Immature natural killer cell (primary cell): ENCODE measurements around the gene OTOF. TPM values are rescaled to one million over a fixed set of nuclear protein-coding genes. Genes with fewer than 3 reads are reported as not detected.

Source experiments
- DNase-seq, 3 donors: peaks; one replicate each; pipeline ENCODE4 v3.0.0; 2022; ENCODE audit warnings: mixed read lengths in 1 of 3
- H3K27ac Mint-ChIP-seq, 6 donors: one replicate each; pipeline ENCODE4 v1.8.0; 2020; ENCODE audit warnings: mixed read lengths in 6 of 6, mild to moderate bottlenecking in 5 of 6, inconsistent platforms in 4 of 6, moderate library complexity in 3 of 6
- H3K27me3 Mint-ChIP-seq, 3 donors: one replicate each; pipeline ENCODE4 v1.8.0; 2020 to 2021; ENCODE audit warnings: low read depth in 3 of 3, mild to moderate bottlenecking in 3 of 3, mixed read lengths in 3 of 3, moderate library complexity in 3 of 3, inconsistent platforms in 1 of 3
- H3K36me3 Mint-ChIP-seq, 3 donors: one replicate each; pipeline ENCODE4 v1.8.0; 2020; ENCODE audit warnings: mixed read lengths in 3 of 3, inconsistent platforms in 2 of 3, mild to moderate bottlenecking in 2 of 3
- H3K4me1 Mint-ChIP-seq, 2 donors: one replicate each; pipeline ENCODE4 v1.8.0; 2020; ENCODE audit warnings: inconsistent platforms in 2 of 2, mild to moderate bottlenecking in 2 of 2, mixed read lengths in 2 of 2, moderate library complexity in 1 of 2
- H3K4me3 Mint-ChIP-seq, 5 donors: one replicate each; pipeline ENCODE4 v1.8.0; 2020; ENCODE audit warnings: mild to moderate bottlenecking in 5 of 5, mixed read lengths in 5 of 5, inconsistent platforms in 3 of 5, moderate library complexity in 3 of 5
- H3K9me3 Mint-ChIP-seq, 6 donors: one replicate each; pipeline ENCODE4 v1.8.0; 2020; ENCODE audit warnings: mild to moderate bottlenecking in 6 of 6, mixed read lengths in 6 of 6, inconsistent platforms in 4 of 6, moderate library complexity in 3 of 6
- polyA plus RNA-seq, 3 donors: library from polyadenylated mRNA; unstranded; fragments of 300-500 nt; fragmentation: Illumina TruSeq; gene quantifications; one replicate each; pipeline ENCODE4 v1.2.3, GENCODE V29; 2021

The OTOF gene
- polyA plus RNA-seq, 3 donors from 2014 or later = 0.34 to 1.3 TPM; not detected in 1

DNA sequence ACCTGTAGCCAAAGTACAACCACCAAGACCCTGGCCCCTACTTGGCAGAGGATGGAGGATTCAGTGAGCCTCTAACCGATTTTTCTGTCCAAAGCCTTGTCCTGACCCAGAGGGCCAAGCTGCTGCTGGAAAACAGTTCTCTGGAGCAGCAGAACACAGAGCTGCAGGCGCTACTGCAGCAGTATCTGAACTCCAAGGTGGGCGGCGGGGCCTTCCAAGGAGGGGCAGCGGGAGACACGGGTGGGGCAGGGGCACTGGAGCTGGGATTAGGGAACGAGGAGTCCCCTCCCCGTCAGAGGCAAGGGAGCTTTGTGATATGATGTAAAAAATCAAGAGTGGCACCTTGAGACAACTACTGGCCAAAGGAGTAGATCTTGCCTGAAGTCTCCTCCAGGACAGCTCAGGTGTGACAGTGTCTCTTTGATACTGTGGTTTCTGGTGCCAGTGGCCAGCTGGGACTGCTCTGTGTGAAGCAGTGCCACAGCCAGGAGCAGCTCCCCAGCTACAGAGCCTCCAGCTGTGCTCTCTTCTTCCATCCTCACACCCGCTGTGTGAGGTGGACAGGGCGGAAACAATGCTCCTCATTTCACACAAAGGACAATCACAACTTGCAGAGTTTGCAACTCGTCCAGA is 22.8 kb downstream of the OTOF start:
- Mint-ChIP-seq H3K9me3 (no peaks in the 10 kb centered on the region), H3K27me3 (peaks cover 0 to 4% (median 2%) of the 10 kb centered on the region in 3 donors), H3K27ac (no peak overlapping the region), H3K36me3 (no peaks in the 10 kb centered on the region), H3K4me3 (no peak overlapping the region), H3K4me1 (no peaks in the 10 kb centered on the region)
- DNase-seq = no peak

DNA sequence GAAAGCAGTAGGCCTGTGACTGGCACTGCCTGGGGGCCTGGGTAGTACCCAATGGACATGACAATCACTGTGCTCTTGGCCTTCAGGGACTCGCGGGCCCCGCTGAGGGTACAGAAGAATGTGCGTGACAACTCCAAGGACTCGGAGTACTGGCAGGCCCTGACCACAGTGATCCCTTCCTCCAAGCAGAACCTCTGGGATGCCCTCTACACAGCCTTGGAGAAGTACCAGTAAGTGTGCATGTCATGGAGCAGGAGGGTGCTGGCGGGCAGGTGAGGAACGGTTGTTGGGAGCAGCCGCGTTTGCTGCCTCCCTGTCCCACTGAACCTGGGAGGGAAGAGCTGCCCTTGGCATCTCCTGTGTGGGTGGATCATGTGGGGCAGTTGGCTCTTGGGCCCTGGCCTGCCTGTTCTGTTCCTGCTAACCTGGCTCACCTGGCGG is 23.3 kb downstream of the OTOF start:
- no peaks in the 10 kb centered on the region for H3K4me1 Mint-ChIP-seq
- no peak for DNase-seq
- no peak overlapping the region for H3K27ac Mint-ChIP-seq
- H3K4me3 Mint-ChIP-seq = no peak overlapping the region
- H3K27me3 Mint-ChIP-seq = peaks cover 0 to 6% (median under 1%) of the 10 kb centered on the region in 3 donors
- no peaks in the 10 kb centered on the region for H3K9me3 Mint-ChIP-seq
- no peaks in the 10 kb centered on the region for H3K36me3 Mint-ChIP-seq

DNA sequence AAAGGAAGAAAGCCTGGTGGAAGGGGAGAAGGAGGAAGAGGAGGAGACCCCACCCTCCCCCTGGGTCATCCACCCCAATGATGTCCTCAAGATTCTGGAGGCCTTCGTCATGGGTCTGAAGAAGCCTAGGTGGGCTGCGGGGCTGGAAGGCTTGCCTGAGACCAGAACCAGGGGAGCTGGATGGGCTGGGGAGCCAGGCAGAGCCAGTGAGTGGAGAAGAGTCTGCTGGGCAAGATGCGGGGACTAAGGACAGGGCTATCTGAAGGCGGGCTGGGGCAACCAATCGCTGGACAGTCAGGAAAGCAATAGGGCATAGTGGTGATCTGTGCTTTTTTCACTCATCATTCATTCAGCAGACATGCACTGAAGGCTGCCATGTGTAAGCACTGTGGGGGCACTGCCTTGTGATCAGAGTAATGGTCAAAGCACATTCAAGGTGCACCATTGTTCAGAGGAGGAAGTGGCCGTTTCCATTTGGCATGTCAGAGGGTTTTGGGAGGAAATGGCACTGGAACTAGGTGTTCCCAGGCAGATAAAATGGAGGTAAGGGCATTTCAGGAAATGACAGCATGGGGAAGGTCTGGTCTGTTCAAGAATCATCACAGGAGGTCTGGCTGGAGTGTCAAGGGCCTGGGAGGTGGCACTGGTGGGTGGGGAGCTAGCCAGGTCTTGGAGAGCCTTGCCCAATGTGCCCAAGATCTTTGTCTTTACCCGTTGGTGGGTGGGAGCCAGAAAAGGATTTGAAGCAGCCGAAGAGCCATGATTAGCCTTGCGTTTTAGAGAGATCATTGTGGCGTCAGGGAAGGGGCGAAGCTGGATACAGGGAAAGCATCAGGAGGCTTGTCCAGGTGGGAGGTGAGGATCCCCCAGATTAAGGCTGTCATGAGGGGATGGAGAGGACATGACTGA is 24.2 kb downstream of the OTOF start:
- DNase-seq = no peak
- Mint-ChIP-seq H3K27me3 (peaks cover 0 to 8% (median 1%) of the 10 kb centered on the region in 3 donors), H3K36me3 (no peaks in the 10 kb centered on the region), H3K4me3 (no peak overlapping the region), H3K4me1 (no peaks in the 10 kb centered on the region), H3K27ac (no peak overlapping the region), H3K9me3 (no peaks in the 10 kb centered on the region)

DNA sequence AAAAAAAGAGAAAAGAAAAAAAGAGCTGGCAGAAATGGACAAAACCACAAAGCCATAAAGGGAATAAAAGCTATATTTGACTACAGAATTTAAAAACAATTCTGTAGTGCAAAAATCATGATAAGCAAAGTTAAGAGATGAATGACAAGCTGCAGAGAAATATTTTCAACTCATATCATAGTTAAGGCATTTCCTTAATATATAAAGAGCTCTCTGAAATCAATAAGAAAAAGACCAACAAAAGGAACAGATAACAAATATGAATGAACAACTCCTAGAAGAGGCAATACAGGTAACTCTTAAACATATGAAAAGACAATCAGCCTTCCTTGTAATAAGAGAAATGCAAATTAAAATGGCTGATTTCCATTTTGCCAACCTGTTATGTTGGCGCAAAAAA is 26.2 kb downstream of the OTOF start:
- DNase-seq = no peak
- no peaks in the 10 kb centered on the region for H3K4me1 Mint-ChIP-seq
- H3K36me3 Mint-ChIP-seq = no peaks in the 10 kb centered on the region
- no peak overlapping the region for H3K27ac Mint-ChIP-seq
- H3K27me3 Mint-ChIP-seq = peaks cover 0 to 8% (median 1%) of the 10 kb centered on the region in 3 donors
- no peaks in the 10 kb centered on the region for H3K9me3 Mint-ChIP-seq
- H3K4me3 Mint-ChIP-seq = no peak overlapping the region

DNA sequence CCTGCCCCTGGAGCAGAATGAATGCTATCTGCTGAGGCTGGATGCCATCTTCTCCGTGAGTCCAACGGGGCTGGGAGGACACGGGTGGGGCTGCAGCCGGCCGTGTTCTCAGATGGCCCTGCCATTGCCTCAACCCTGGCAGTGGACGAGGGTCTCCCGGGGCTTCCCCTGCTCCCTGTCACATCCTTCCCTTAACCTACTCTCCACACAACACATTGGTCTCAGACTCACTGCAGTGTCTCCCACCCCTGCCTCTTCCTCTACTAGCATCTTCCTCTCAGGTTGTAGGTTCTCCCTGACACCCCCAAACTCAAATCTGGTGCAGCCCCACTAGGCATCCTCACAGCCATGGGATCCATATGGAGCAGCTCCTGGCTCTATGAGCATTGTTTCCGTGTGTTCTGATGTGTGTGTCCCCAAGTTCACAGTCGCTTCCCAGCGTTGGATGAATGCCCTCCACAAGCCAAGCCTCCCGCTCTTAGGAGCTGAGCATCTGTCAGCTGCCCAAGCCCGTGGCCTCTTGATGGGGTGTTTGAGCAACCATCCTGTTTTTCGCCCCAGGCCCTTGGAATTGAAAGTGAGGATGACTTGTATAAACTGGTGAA is 27.8 kb downstream of the OTOF start:
- no peak for DNase-seq
- no peaks in the 10 kb centered on the region for H3K9me3 Mint-ChIP-seq
- no peaks in the 10 kb centered on the region for H3K36me3 Mint-ChIP-seq
- H3K4me3 Mint-ChIP-seq = no peak overlapping the region
- no peak overlapping the region for H3K27ac Mint-ChIP-seq
- H3K4me1 Mint-ChIP-seq = no peaks in the 10 kb centered on the region
- peaks cover 0 to 8% (median 3%) of the 10 kb centered on the region in 3 donors for H3K27me3 Mint-ChIP-seq

DNA sequence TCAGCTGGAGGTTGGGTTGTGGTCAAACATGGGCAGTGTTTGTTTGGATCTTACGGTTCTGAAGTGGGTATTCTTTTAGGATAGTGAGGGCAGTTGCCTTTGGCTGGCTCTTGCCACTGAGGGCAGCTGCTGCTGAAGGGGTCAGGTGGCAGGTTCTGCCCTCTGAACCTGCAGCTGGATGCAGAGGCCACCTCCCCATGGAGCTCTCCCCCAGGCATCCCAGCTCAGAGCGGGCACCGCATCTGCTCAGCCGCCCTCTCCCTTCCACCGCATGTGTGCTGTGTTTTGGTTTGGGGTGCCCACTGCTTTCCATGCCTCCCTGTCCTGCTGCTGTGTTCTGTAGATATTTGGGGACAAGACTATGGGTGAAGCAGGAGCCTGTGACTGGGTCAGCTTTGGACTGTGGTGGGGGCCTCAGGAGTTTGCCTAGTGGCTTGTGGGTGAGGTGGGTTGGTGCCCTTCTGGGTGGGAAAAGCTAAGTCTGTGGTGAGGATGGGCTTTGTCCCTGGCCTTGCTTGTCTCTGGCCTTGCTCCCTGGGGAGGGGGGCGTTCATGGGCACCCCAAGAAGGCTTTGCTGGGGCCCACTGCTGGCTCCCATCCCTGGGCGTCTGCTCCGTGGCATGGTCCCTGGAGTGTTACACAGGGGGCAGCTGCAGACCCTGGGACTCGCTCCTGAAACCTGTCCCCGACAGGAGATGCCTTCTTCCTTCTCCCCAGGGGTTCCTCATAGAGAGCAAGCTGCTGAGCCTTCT is 28.5 kb downstream of the OTOF start:
- H3K36me3 Mint-ChIP-seq = no peaks in the 10 kb centered on the region
- no peak overlapping the region for H3K4me3 Mint-ChIP-seq
- no peaks in the 10 kb centered on the region for H3K4me1 Mint-ChIP-seq
- no peak overlapping the region for H3K27ac Mint-ChIP-seq
- no peaks in the 10 kb centered on the region for H3K9me3 Mint-ChIP-seq
- DNase-seq = no peak
- H3K27me3 Mint-ChIP-seq = peaks cover 0 to 8% (median 5%) of the 10 kb centered on the region in 3 donors

DNA sequence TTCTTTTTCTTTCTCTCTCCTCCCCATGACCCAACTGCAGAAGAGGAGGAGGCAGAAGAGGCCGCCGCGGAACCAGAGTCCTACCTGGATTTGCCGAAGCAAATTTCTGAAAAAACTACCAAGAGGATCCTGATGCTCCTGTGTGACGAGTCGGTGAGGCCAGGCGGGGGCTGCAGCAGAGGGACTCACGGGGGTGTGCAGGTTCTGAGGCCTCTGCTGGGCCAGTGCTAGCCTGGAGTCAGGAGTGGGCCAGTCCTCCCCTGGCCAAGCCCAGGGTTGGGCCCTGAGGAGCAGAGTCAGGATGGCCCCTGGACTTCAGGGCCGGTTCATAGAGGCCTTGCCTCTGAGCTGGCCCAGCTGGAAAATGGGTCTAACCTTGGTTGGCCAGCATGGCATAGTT is 29.3 kb downstream of the OTOF start:
- no peak for DNase-seq
- Mint-ChIP-seq H3K36me3 (no peaks in the 10 kb centered on the region), H3K27ac (no peak overlapping the region)

DNA sequence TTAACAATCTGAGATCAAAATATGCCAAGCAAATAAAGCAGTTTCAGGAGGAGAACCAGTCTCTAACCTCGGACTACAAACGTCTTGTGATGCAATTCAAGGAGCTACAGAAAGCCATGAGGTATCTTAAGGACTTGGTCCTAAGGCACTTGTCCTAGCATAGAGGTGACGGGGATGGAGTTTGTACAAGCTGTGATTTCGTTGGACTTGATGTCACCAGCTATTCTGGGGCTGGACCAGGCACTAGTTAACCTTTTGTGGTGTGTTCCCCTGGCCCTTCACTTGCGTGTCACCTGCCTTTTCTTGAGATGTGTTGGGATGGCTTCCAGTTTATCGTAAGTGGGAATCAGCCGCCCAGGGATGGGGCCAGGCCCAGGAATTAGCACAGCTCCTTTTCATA is 33.7 kb downstream of the OTOF start:
- Mint-ChIP-seq H3K4me3 (no peak overlapping the region), H3K27me3 (peaks cover 0 to 8% (median 2%) of the 10 kb centered on the region in 3 donors), H3K36me3 (no peaks in the 10 kb centered on the region), H3K9me3 (no peaks in the 10 kb centered on the region), H3K27ac (no peak overlapping the region), H3K4me1 (no peaks in the 10 kb centered on the region)
- no peak for DNase-seq

More for the DNA sequence above, 29.3 kb downstream of the OTOF start:
- H3K4me1 Mint-ChIP-seq = no peaks in the 10 kb centered on the region
- H3K4me3 Mint-ChIP-seq = no peak overlapping the region
- no peaks in the 10 kb centered on the region for H3K9me3 Mint-ChIP-seq
- H3K27me3 Mint-ChIP-seq = peaks cover 0 to 5% (median 4%) of the 10 kb centered on the region in 3 donors

DNA sequence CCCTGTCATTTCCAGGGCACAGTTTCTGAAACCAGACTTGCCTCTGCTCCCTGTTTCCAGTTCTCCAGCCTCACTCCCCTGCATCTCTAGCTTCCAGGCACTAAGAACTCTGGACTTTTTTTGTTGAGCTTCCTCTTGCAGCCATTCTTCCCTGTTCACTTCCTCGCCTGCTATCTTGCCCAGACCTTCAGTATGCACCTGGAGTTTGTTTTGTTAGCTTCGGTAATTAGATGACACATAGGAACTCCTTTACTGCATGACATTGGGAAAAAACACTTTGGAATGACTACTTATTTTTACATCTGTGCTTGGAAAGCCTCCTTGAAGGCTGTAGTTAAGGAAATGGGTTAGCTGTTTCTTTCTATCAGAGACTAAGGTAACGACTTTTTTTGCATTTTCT is 35.2 kb downstream of the OTOF start:
- Mint-ChIP-seq H3K27ac (no peak overlapping the region), H3K9me3 (no peaks in the 10 kb centered on the region), H3K4me1 (no peaks in the 10 kb centered on the region), H3K4me3 (no peak overlapping the region), H3K36me3 (no peaks in the 10 kb centered on the region), H3K27me3 (peaks cover 0 to 8% (median 0%) of the 10 kb centered on the region in 3 donors)
- no peak for DNase-seq

DNA sequence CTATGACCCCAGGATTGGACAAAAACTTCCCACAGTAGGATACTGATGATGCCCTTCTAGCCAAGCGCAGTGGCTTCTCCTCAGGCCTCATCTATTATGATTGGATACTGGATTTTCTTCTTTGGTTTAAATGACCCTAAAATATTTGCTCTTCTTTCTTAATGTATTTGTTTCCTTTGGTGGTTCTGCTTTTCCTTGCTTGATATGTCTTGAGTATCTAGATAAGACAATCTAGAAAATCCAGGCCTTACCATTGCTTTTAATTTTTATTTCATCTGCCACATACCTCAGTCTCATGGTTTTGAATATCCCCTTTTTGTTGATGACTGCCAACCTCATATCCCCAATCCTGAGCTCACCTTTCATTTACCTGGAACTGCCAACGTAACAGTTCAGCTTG is 35.6 kb downstream of the OTOF start:
- no peak overlapping the region for H3K4me3 Mint-ChIP-seq
- no peak overlapping the region for H3K27ac Mint-ChIP-seq
- no peaks in the 10 kb centered on the region for H3K4me1 Mint-ChIP-seq
- H3K27me3 Mint-ChIP-seq = peaks cover 0 to 8% (median 0%) of the 10 kb centered on the region in 3 donors
- H3K9me3 Mint-ChIP-seq = no peaks in the 10 kb centered on the region
- no peaks in the 10 kb centered on the region for H3K36me3 Mint-ChIP-seq
- no peak for DNase-seq

DNA sequence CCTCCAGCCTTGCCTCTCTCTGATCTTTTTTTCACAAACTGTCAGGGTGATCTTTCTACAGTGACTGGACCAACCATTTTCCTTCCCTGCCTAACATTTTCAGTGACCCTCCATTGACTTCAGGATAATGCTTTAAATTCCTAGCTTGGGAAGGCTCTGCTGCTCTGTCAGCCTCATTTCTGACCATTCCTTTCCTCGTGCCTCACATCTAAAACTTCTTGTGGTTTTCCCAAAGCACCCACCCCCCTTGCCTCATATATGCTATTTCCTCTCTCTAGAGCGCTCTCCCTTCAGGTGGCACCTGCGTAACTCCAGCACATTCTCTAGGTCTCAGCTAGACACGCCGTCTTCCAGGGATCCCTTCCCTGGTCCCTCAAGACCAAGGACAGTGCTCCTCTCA is 39.0 kb downstream of the OTOF start:
- no peak overlapping the region for H3K27ac Mint-ChIP-seq
- H3K27me3 Mint-ChIP-seq = peaks cover 0 to 4% (median 0%) of the 10 kb centered on the region in 3 donors
- H3K4me1 Mint-ChIP-seq = no peaks in the 10 kb centered on the region
- no peaks in the 10 kb centered on the region for H3K36me3 Mint-ChIP-seq
- DNase-seq = no peak
- no peak overlapping the region for H3K4me3 Mint-ChIP-seq
- no peaks in the 10 kb centered on the region for H3K9me3 Mint-ChIP-seq

DNA sequence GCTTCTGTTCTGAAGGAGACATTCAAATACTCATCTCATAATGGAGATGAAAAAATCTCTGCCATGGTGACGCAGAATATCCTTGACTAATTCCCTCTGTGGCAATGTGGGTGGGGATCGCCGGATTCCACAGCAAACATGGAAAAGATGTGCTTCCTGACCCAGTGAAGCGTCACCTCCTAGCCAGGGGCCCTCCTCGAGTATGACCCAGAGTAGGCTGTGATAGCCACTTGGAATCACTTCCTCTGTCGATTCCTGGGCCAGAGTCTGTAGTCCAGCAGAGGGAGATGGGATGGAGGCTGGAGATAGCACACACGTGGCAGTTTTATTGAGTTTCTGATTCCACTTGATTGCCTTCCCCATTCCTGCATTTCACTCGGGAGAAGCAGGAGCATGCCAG is 39.4 kb downstream of the OTOF start:
- Mint-ChIP-seq H3K27ac (no peak overlapping the region), H3K4me1 (no peaks in the 10 kb centered on the region), H3K36me3 (no peaks in the 10 kb centered on the region), H3K9me3 (no peaks in the 10 kb centered on the region), H3K4me3 (no peak overlapping the region), H3K27me3 (peaks cover 0 to 4% (median 0%) of the 10 kb centered on the region in 3 donors)
- no peak for DNase-seq

DNA sequence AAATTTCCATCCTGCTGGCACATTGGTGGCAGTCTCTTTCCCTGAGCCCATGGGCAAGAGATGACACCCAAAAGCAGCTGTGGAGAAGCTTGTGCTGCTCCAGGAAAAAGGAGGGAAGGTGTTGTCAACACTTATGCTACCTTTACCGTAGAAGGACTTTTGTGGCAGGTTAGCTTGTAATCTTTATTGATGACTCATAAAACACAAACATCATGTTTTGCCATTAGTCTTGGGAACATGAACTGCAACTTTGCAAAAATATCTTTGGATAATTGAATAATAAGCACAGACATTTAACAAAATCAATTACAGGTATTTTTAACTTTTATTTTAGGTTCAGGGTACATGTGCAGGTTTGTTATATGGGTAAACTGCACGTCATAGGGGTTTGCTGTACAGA is 42.8 kb downstream of the OTOF start:
- no peaks in the 10 kb centered on the region for H3K9me3 Mint-ChIP-seq
- H3K4me3 Mint-ChIP-seq = no peak overlapping the region
- no peak overlapping the region for H3K27ac Mint-ChIP-seq
- no peaks in the 10 kb centered on the region for H3K36me3 Mint-ChIP-seq
- no peaks in the 10 kb centered on the region for H3K4me1 Mint-ChIP-seq
- no peak for DNase-seq
- H3K27me3 Mint-ChIP-seq = peaks cover 1 to 11% (median 2%) of the 10 kb centered on the region in 3 donors
